Kidney (tissue), 14 donors: ENCODE data around the gene MTOR. TPM values are rescaled to one million over a fixed set of nuclear protein-coding genes. Genes with fewer than 3 reads are reported as not detected.
A peak's percentile ranks its signal among the peaks of the same experiment; 100 is the strongest.

Experiments
- DNase-seq, 5 donors: peaks; one replicate each; pipeline ENCODE4 v3.0.0-alpha.2; 2013 to 2020
- FAIRE-seq: peaks from 2 replicates; lab custom pipeline; 2012; peaks lifted over from hg19 to GRCh38; lab: Jason Lieb, UNC
- H3K27ac ChIP-seq, 2 donors: one replicate each; pipeline ENCODE4 v1.7.0; 2013; ENCODE audit warnings: low read depth in 2 of 2, low read length in 2 of 2, inconsistent platforms in 1 of 2
- H3K27me3 ChIP-seq: one replicate; pipeline ENCODE4 v1.7.1; 2013; ENCODE audit warnings: low read length, inconsistent platforms; ENCODE audit not compliant: control insufficient read depth, insufficient read depth
- H3K36me3 ChIP-seq, 3 donors: one replicate each; pipeline versions ENCODE4 v1.7.0 to v1.7.1; 2013; ENCODE audit warnings: low read length in 3 of 3, control low read depth in 1 of 3, inconsistent platforms in 1 of 3; ENCODE audit not compliant: insufficient read depth in 3 of 3, control insufficient read depth in 2 of 3
- H3K4me1 ChIP-seq, 3 donors: one replicate each; pipeline versions ENCODE4 v1.7.0 to v1.7.1; 2013; ENCODE audit warnings: low read length in 3 of 3, inconsistent platforms in 1 of 3, low read depth in 1 of 3; ENCODE audit not compliant: control insufficient read depth in 2 of 3, insufficient read depth in 2 of 3
- H3K4me3 ChIP-seq, 3 donors: one replicate each; pipeline versions ENCODE4 v1.7.0 to v1.8.1; 2013; ENCODE audit warnings: low read length in 3 of 3, control low read depth in 1 of 3, inconsistent platforms in 1 of 3
- H3K9ac ChIP-seq, 3 donors: one replicate each; pipeline versions ENCODE4 v1.7.0 to v1.7.1; 2013; ENCODE audit warnings: low read length in 3 of 3, control low read depth in 1 of 3, inconsistent platforms in 1 of 3
- H3K9me3 ChIP-seq, 3 donors: one replicate each; pipeline versions ENCODE4 v1.7.0 to v1.7.1; 2013; ENCODE audit warnings: low read length in 3 of 3, control low read depth in 1 of 3, inconsistent platforms in 1 of 3; ENCODE audit not compliant: control insufficient read depth in 2 of 3, insufficient read depth in 1 of 3
- intact Hi-C: fragments of 100-400 bp; cut with DNase I; formaldehyde crosslinking; loops from one replicate; pipeline ENCODE4 v1.11.1; 2022
- polyA plus RNA-seq: library from polyadenylated mRNA; stranded (reverse); fragments of 350-450 nt; fragmentation: Illumina TruSeq; extraction: RNeasy Lipid Tissue Mini Kit (QIAGEN cat#74804); gene quantifications from one replicate; pipeline ENCODE4 v1.2.3, GENCODE V29; 2014; ENCODE audit warnings: low read depth, low replicate concordance; ENCODE audit not compliant: insufficient read depth
- total RNA-seq: library from RNA; stranded (reverse); fragmentation: NEBNext Ultra II Directional; extraction: Animal tissue kit (Norgen Biotek cat#: 25700); gene quantifications from one replicate; pipeline ENCODE4 v1.2.1, GENCODE V29; 2021
- TF ChIP-seq, protein P1 (sequence below): IDR thresholded peaks from 3 replicates; pipeline ENCODE4 v1.5.1; 2012; ENCODE audit warnings: mild to moderate bottlenecking, moderate library complexity, borderline replicate concordance; ENCODE audit not compliant: insufficient read depth; ENCODE audit errors: extremely low read depth
- donor health status: control.
- donor health status: control.
- donor health status: control.
- donor health status: control.
- donor health status: control.
- donor health status: DM: yes; HTN: yes; CAD: no.
- donor health status: Normal renal cell carcinoma (clear cell type).

MTOR gene
- total and polyA plus RNA-seq, 2 donors from 2014 or later = 16.0 to 36.8 TPM

- peaks cover 3 to 8% (median 4%) of the 10 kb centered on the region in 3 donors for H3K36me3 ChIP-seq
- DNase-seq (peak; percentile 90 to 97 (median 95)), FAIRE-seq (no peak)
- peak within 1 kb of the TSS; percentile 73 to 84 (median 83) for H3K9ac ChIP-seq
- H3K27me3 ChIP-seq = no peaks in the 10 kb centered on the region
- H3K27ac ChIP-seq = peak within 1 kb of the TSS in 1 of 2 donors; percentile 47
- H3K4me1 ChIP-seq = peaks cover 0 to 11% (median 4%) of the 10 kb centered on the region in 3 donors
- TF ChIP-seq, protein P1, sequence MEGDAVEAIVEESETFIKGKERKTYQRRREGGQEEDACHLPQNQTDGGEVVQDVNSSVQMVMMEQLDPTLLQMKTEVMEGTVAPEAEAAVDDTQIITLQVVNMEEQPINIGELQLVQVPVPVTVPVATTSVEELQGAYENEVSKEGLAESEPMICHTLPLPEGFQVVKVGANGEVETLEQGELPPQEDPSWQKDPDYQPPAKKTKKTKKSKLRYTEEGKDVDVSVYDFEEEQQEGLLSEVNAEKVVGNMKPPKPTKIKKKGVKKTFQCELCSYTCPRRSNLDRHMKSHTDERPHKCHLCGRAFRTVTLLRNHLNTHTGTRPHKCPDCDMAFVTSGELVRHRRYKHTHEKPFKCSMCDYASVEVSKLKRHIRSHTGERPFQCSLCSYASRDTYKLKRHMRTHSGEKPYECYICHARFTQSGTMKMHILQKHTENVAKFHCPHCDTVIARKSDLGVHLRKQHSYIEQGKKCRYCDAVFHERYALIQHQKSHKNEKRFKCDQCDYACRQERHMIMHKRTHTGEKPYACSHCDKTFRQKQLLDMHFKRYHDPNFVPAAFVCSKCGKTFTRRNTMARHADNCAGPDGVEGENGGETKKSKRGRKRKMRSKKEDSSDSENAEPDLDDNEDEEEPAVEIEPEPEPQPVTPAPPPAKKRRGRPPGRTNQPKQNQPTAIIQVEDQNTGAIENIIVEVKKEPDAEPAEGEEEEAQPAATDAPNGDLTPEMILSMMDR = peak; percentile 37
- H3K4me3 ChIP-seq = peak within 1 kb of the TSS; percentile 74 to 94 (median 74)
- intact Hi-C loops = no loop called here
- H3K9me3 ChIP-seq = no peaks in the 10 kb centered on the region
Observed at GRCh38 chr1:11059968-11060830, 202.2 kb downstream of the MTOR start, which contains the start of gene SRM. Gene SRM, minus strand, starts transcription at chr1:11060018. Its CDS starts 75 bp downstream, at chr1:11059943.

DNA sequence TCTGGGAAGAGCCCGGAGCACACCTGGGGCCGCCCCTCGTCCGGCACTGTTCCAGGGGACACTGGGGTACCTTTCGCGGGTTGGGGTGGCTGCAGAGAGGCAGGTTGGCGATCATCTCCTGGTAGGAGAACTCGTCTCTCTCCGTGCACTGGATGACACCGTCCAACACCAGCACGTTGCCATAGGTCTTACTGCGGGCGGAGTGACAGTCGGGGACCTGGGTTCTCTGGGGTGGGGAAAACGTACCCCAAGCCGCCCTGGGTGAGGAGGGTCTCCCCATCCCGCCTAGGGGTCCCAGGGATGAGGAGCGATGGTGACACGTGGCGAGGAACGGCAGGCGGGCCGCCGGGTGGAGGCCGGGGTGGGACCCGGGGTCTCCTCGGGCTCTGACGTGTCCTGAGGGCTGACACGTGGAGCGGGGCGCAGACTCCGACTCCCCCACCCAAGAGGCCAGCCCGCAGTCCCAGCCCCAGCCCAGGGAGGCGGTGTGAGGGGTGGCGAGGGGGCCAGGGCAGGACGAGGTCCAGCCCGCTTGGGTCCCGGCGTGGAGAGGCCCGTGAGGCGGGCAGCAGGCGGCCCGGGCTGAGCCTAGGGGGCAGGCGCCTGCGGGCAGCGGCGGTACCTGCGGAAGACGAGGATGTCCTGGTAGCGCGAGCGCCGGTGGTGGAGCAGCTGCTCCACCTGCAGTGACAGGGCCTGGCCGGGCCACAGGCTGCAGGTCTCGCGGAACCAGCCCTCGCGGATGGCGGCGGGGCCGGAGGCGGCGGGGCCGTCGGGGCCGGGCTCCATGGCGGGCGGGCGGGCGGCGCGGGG is 203.0 kb downstream of the MTOR start:
- DNase-seq (peak in 2 of 5 donors; percentile 62 to 81), FAIRE-seq (no peak)
- TF ChIP-seq, protein P1 = no peak
- Histone ChIP-seq H3K4me1 (peaks cover 0 to 11% (median 4%) of the 10 kb centered on the region in 3 donors), H3K4me3 (peak overlapping the region; percentile 50 to 73 (median 64)), H3K9me3 (no peaks in the 10 kb centered on the region), H3K36me3 (peaks cover 0 to 4% (median 3%) of the 10 kb centered on the region in 3 donors), H3K27ac (no peak overlapping the region), H3K27me3 (no peaks in the 10 kb centered on the region), H3K9ac (peak overlapping the region in 2 of 3 donors; percentile 17 to 56)
- intact Hi-C loops = no loop called here

DNA sequence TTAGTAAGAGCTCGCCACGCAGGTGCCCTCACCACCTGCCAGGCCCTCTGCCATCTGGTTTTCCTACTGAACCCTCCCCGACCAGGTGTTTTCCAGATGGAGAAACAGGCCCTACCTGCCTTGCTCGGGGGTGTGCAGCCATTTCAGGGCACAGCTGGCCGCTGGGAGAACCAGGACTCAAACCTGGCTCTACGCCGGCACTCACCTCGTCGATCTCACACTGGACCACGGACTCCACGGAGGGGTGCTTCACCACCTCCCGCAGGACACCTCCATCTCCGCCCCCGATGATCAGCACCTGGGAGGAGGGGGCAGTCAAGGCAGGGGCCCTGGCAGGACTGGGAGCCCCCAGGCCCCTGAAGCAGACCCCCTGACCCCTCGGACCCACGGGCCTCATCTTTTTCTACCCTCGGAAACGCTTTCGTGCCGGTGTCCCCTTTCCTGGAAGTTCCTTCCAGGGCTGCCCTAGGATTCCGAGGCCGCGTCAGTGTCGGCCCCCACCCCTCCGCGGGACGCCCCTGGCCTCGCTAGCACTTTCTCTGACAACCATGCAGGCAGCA is 203.7 kb downstream of the MTOR start:
- H3K36me3 ChIP-seq = peaks cover 0 to 4% (median 3%) of the 10 kb centered on the region in 3 donors
- DNase-seq = peak in 1 of 5 donors; percentile 41
- peaks cover 0 to 11% (median 4%) of the 10 kb centered on the region in 3 donors for H3K4me1 ChIP-seq
- intact Hi-C loops = no loop called here
- no peak for FAIRE-seq
- H3K9me3 ChIP-seq = no peaks in the 10 kb centered on the region
- no peak overlapping the region for H3K27ac ChIP-seq
- H3K9ac ChIP-seq = peak overlapping the region in 1 of 3 donors; percentile 56
- H3K4me3 ChIP-seq = peak overlapping the region in 2 of 3 donors; percentile 64 to 73
- no peaks in the 10 kb centered on the region for H3K27me3 ChIP-seq
- TF ChIP-seq, protein P1 = no peak
